ENCODE measurements around the gene CIAPIN1.

Gene CIAPIN1

GRCh38 chr16:57476546-57477410 lies 29.6 kb upstream of the CIAPIN1 start:
- peak; percentile 24 for DNase-seq (ENCODE audit: low read depth, low spot score)

- DNase-seq (ENCODE audit: low read depth, low spot score) = peak; percentile 91
Observed at GRCh38 chr16:57475711-57476339, 28.6 kb upstream of the CIAPIN1 start.

GRCh38 chr16:57474671-57475661 lies 27.8 kb upstream of the CIAPIN1 start:
- no peak for DNase-seq (ENCODE audit: low read depth, low spot score)

GRCh38 chr16:57473906-57474305 lies 26.7 kb upstream of the CIAPIN1 start:
- no peak for DNase-seq (ENCODE audit: low read depth, low spot score)

GRCh38 chr16:57473176-57473840 lies 26.1 kb upstream of the CIAPIN1 start:
- no peak for DNase-seq (ENCODE audit: low read depth, low spot score)

GRCh38 chr16:57472665-57473060 lies 25.5 kb upstream of the CIAPIN1 start:
- DNase-seq (ENCODE audit: low read depth, low spot score) = peak; percentile 81

- peak; percentile 35 for DNase-seq (ENCODE audit: low read depth, low spot score)
Observed at GRCh38 chr16:57471852-57472664, 24.9 kb upstream of the CIAPIN1 start.

- no peak for DNase-seq (ENCODE audit: low read depth, low spot score)
Observed at GRCh38 chr16:57471209-57471608, 24.0 kb upstream of the CIAPIN1 start.

- DNase-seq (ENCODE audit: low read depth, low spot score) = no peak
Observed at GRCh38 chr16:57470711-57471110, 23.5 kb upstream of the CIAPIN1 start.

GRCh38 chr16:57469917-57470470 lies 22.8 kb upstream of the CIAPIN1 start:
- no peak for DNase-seq (ENCODE audit: low read depth, low spot score)

- DNase-seq (ENCODE audit: low read depth, low spot score) = no peak
Observed at GRCh38 chr16:57469046-57469445, 21.9 kb upstream of the CIAPIN1 start.

GRCh38 chr16:57468346-57468745 lies 21.2 kb upstream of the CIAPIN1 start:
- no peak for DNase-seq (ENCODE audit: low read depth, low spot score)

- no peak for DNase-seq (ENCODE audit: low read depth, low spot score)
Observed at GRCh38 chr16:57464523-57464922, 17.3 kb upstream of the CIAPIN1 start.

GRCh38 chr16:57462978-57463362 lies 15.8 kb upstream of the CIAPIN1 start:
- DNase-seq (ENCODE audit: low read depth, low spot score) = no peak

GRCh38 chr16:57462209-57462977 lies 15.2 kb upstream of the CIAPIN1 start, which contains the start of gene POLR2C:
Gene POLR2C, plus strand, starts transcription at chr16:57462679. Its CDS starts 46 bp downstream, at chr16:57462725.
- DNase-seq (ENCODE audit: low read depth, low spot score) = peak; percentile 92

- no peak for DNase-seq (ENCODE audit: low read depth, low spot score)
Observed at GRCh38 chr16:57452021-57452420, 4.8 kb upstream of the CIAPIN1 start.

GRCh38 chr16:57446531-57447185 lies 527 bp downstream of the CIAPIN1 start:
- peak; percentile 48 for DNase-seq (ENCODE audit: low read depth, low spot score)

GRCh38 chr16:57445510-57445909 lies 1.7 kb downstream of the CIAPIN1 start:
- no peak for DNase-seq (ENCODE audit: low read depth, low spot score)

- DNase-seq (ENCODE audit: low read depth, low spot score) = no peak
Observed at GRCh38 chr16:57444711-57445110, 2.5 kb downstream of the CIAPIN1 start.

Data from ELF-1 (cell line).